Measurements from ENCODE around the gene MDFI. TPM values are rescaled to one million over a fixed set of nuclear protein-coding genes. Genes with fewer than 3 reads are reported as not detected.
"Not testable (repeated sequence)": the region's sequence is repeated elsewhere in the genome, so short reads cannot be mapped to it uniquely, and the experiment has no call there.

Gene MDFI
- total RNA-seq, 1 experiment from 2014 or later: 59.1 TPM

DNA sequence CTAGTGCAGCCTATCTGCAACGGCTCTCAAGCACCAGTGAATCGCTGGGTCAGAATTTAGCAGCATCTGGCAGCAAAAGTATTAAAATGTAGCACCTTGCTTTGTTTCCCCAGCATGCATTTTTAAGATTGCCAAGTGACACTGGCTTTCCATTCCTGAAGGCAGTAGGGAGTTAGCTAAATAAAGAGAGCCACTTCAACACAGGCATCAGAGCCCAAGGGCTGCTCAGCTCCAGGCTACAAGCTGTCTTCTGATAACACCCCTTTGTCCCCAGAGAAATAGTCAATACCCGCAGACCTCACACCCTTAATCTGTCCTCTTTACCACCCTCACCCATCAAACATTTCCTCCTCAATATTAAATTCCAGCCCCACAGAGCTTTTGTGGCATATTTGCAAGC, 19.7 kb upstream of the MDFI start:
- BruUV-seq (replicated peaks): no TSS peak
- Mint-ChIP-seq H3K27ac (ENCODE audit: low read depth, unreplicated experiment) (no peak overlapping the region), H3K9me3 (ENCODE audit: unreplicated experiment) (peaks cover 7% of the 10 kb centered on the region), H3K27me3 (ENCODE audit: insufficient read depth, unreplicated experiment) (no peaks in the 10 kb centered on the region), H3K4me1 (ENCODE audit: insufficient read depth, unreplicated experiment) (peaks cover 21% of the 10 kb centered on the region), H3K36me3 (ENCODE audit: insufficient read depth, unreplicated experiment) (peaks cover 6% of the 10 kb centered on the region), H3K4me3 (ENCODE audit: unreplicated experiment) (no peak overlapping the region)
- CTCF ChIA-PET: no interaction called here
- no peak for DNase-seq (ENCODE audit: unreplicated experiment)
- intact Hi-C loops (cut with micrococcal nuclease): no loop called here
- TF ChIP-seq, protein P1, sequence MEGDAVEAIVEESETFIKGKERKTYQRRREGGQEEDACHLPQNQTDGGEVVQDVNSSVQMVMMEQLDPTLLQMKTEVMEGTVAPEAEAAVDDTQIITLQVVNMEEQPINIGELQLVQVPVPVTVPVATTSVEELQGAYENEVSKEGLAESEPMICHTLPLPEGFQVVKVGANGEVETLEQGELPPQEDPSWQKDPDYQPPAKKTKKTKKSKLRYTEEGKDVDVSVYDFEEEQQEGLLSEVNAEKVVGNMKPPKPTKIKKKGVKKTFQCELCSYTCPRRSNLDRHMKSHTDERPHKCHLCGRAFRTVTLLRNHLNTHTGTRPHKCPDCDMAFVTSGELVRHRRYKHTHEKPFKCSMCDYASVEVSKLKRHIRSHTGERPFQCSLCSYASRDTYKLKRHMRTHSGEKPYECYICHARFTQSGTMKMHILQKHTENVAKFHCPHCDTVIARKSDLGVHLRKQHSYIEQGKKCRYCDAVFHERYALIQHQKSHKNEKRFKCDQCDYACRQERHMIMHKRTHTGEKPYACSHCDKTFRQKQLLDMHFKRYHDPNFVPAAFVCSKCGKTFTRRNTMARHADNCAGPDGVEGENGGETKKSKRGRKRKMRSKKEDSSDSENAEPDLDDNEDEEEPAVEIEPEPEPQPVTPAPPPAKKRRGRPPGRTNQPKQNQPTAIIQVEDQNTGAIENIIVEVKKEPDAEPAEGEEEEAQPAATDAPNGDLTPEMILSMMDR (IDR thresholded peaks at IDR 0.05; ENCODE audit: unreplicated experiment): no peak
- POLR2A ChIA-PET: interaction anchor here (0.9 to 1.4 kb wide), 3 partner anchors 10 to 18 kb away, joined by 3 to 4 read pairs (median 4); no protein-coding TSS in a partner anchor

DNA sequence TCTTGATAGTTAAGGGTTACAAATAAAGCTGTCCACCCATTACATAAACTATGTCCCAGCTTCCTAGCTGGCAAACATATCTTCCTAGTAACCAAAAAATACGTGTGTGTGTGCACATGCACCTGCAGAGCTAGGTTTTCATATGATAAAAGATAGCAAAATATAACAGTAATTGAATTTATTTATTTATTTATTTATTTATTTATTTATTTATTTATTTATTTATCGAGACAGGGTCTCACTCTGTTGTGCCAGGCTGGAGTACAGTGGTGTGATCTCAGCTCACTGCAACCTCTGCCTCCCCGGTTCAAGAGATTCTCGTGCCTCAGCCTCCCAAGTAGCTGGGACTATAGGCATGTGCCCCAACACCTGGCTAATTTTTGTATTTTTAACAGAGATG, 19.1 kb upstream of the MDFI start:
- CTCF ChIA-PET; H3K27ac Mint-ChIP-seq (ENCODE audit: low read depth, unreplicated experiment); H3K4me3 Mint-ChIP-seq (ENCODE audit: unreplicated experiment): not testable (repeated sequence)

DNA sequence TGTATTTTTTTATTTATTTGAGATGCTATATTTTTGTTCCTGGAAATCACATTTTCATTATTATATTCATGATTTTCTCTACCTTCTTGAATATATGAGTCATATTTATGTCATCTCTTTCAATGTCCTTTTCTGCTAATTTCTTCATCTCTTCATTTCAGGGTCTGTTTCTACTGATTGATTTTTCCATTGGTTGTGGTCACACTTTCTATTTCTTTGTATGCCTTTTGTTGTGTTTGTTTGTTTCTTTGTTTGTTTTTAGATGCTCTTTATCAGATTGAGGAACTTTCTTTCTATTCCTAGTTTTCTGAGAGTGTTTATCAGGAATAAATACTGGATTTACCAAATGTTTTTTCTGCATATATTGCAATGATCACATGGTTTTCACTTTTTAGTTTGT, 16.9 kb upstream of the MDFI start:
- no peak overlapping the region for H3K4me3 Mint-ChIP-seq (ENCODE audit: unreplicated experiment)
- DNase-seq (ENCODE audit: unreplicated experiment): no peak
- no TSS peak for BruUV-seq (replicated peaks)
- CTCF ChIA-PET: interaction anchor here (1.4 kb wide), 1 partner anchor 8 kb away, joined by 3 read pairs; no protein-coding TSS in a partner anchor
- no peaks in the 10 kb centered on the region for H3K27me3 Mint-ChIP-seq (ENCODE audit: insufficient read depth, unreplicated experiment)
- H3K4me1 Mint-ChIP-seq (ENCODE audit: insufficient read depth, unreplicated experiment): peaks cover 37% of the 10 kb centered on the region
- intact Hi-C loops (cut with micrococcal nuclease): no loop called here
- H3K27ac Mint-ChIP-seq (ENCODE audit: low read depth, unreplicated experiment): no peak overlapping the region
- no peaks in the 10 kb centered on the region for H3K9me3 Mint-ChIP-seq (ENCODE audit: unreplicated experiment)
- H3K36me3 Mint-ChIP-seq (ENCODE audit: insufficient read depth, unreplicated experiment): no peaks in the 10 kb centered on the region
- POLR2A ChIA-PET: no interaction called here
- TF ChIP-seq, protein P1 (IDR thresholded peaks at IDR 0.05; ENCODE audit: unreplicated experiment): no peak

More for the DNA sequence above, 19.1 kb upstream of the MDFI start:
- H3K9me3 Mint-ChIP-seq (ENCODE audit: unreplicated experiment); DNase-seq (ENCODE audit: unreplicated experiment); intact Hi-C loops (cut with micrococcal nuclease); BruUV-seq (replicated peaks); H3K36me3 Mint-ChIP-seq (ENCODE audit: insufficient read depth, unreplicated experiment); H3K27me3 Mint-ChIP-seq (ENCODE audit: insufficient read depth, unreplicated experiment): not testable (repeated sequence)
- POLR2A ChIA-PET: interaction anchor here (0.9 to 1.4 kb wide), 3 partner anchors 11 to 18 kb away, joined by 3 to 4 read pairs (median 4); no protein-coding TSS in a partner anchor
- peaks cover 21% of the 10 kb centered on the region for H3K4me1 Mint-ChIP-seq (ENCODE audit: insufficient read depth, unreplicated experiment)

DNA sequence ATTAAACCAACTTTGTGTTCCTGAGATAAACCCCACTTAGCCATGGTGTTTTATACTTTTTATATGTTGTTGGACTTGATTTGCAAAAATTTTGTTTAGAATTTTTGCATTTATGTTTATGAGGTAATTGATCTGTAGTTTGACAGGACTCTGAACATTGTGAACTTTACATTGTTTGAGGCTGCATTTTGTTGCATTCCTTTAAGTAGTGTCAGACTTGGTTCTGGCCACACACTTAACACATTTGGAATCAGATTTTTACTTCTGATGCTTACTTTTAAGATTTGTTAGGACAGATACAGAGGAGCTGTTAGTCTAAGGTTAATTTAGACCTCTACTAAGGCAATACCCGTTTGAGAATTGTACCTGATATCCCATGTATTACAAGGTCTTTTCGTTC, 16.5 kb upstream of the MDFI start:
- no TSS peak for BruUV-seq (replicated peaks)
- intact Hi-C loops (cut with micrococcal nuclease): no loop called here
- TF ChIP-seq, protein P1 (IDR thresholded peaks at IDR 0.05; ENCODE audit: unreplicated experiment): no peak
- no peaks in the 10 kb centered on the region for H3K27me3 Mint-ChIP-seq (ENCODE audit: insufficient read depth, unreplicated experiment)
- H3K36me3 Mint-ChIP-seq (ENCODE audit: insufficient read depth, unreplicated experiment): no peaks in the 10 kb centered on the region
- ChIA-PET CTCF (interaction anchor here (0.7 to 1.4 kb wide), 3 partner anchors 8 to 59 kb away, joined by 3 to 4 read pairs (median 3); no protein-coding TSS in a partner anchor), POLR2A (no interaction called here)
- peaks cover 41% of the 10 kb centered on the region for H3K4me1 Mint-ChIP-seq (ENCODE audit: insufficient read depth, unreplicated experiment)
- DNase-seq (ENCODE audit: unreplicated experiment): no peak
- H3K9me3 Mint-ChIP-seq (ENCODE audit: unreplicated experiment): no peaks in the 10 kb centered on the region
- no peak overlapping the region for H3K27ac Mint-ChIP-seq (ENCODE audit: low read depth, unreplicated experiment)
- no peak overlapping the region for H3K4me3 Mint-ChIP-seq (ENCODE audit: unreplicated experiment)
